ENCODE data around the gene LSM4. TPM values are rescaled to one million over a fixed set of nuclear protein-coding genes. Genes with fewer than 3 reads are reported as not detected.

Gene LSM4
- total RNA-seq, 4 donors from 2014 or later = 122 to 294 (median 193) TPM

GRCh38 chr19:18321734-18322102, 1.2 kb downstream of the LSM4 start:
- peak overlapping the region; percentile 91 to 97 (median 95) for H3K27ac ChIP-seq
- intact Hi-C loops (cut with DNase I; ENCODE audit: low total_unique reads) (loop anchor here (2.0 to 5.0 kb wide), 2 partner anchors 17 to 114 kb away; no protein-coding TSS in a partner anchor), in situ Hi-C loops (cut with MboI; ENCODE audit: low sequenced_read_pairs in 4 of 4) (loop anchor here in 2 of 4 donors (5.0 to 10.0 kb wide), 2 partner anchors 44 to 127 kb away; partner anchors contain the start of gene MPV17L2 (in 1 of the 2))
- H3K36me3 ChIP-seq = no peaks in the 10 kb centered on the region
- H3K4me3 ChIP-seq = peak overlapping the region; percentile 81 to 88 (median 82)
- no peaks in the 10 kb centered on the region for H3K9me3 ChIP-seq
- H3K4me1 ChIP-seq = peaks cover 40 to 45% of the 10 kb centered on the region in 2 donors
- no peak for DNase-seq
- TF ChIP-seq POLR2A (IDR thresholded peaks at IDR 0.05) (no peak), CTCF (IDR thresholded peaks at IDR 0.05 in 4 of 5, conservative IDR thresholded peaks at IDR 0.05 in 1 of 5) (no peak)
- ATAC-seq = no peak
- H3K27me3 ChIP-seq = no peaks in the 10 kb centered on the region

- Histone ChIP-seq H3K4me3 (no peak overlapping the region), H3K27ac (peak overlapping the region; percentile 45 to 97 (median 95)), H3K27me3 (no peaks in the 10 kb centered on the region), H3K9me3 (no peaks in the 10 kb centered on the region), H3K4me1 (peaks cover 40 to 45% of the 10 kb centered on the region in 2 donors), H3K36me3 (no peaks in the 10 kb centered on the region)
- in situ Hi-C loops (cut with MboI; ENCODE audit: low sequenced_read_pairs in 4 of 4) (loop anchor here in 2 of 4 donors (5.0 to 10.0 kb wide), 2 partner anchors 44 to 126 kb away; partner anchors contain the start of gene MPV17L2 (in 1 of the 2)), intact Hi-C loops (cut with DNase I; ENCODE audit: low total_unique reads) (loop anchor here (5.0 kb wide), 1 partner anchor 114 kb away; no protein-coding TSS in a partner anchor)
- DNase-seq = no peak
- no peak for ATAC-seq
- TF ChIP-seq CTCF (IDR thresholded peaks at IDR 0.05 in 4 of 5, conservative IDR thresholded peaks at IDR 0.05 in 1 of 5) (no peak), POLR2A (IDR thresholded peaks at IDR 0.05) (no peak)
These were observed 1.8 kb downstream of the LSM4 start for GRCh38 chr19:18320865-18321733.

- H3K4me1 ChIP-seq = peaks cover 40 to 45% of the 10 kb centered on the region in 2 donors
- peaks cover 0 to under 1% of the 10 kb centered on the region in 2 donors for H3K36me3 ChIP-seq
- in situ Hi-C loops (cut with MboI; ENCODE audit: low sequenced_read_pairs in 4 of 4) = loop anchor here in 2 of 4 donors (5.0 to 10.0 kb wide), 2 partner anchors 42 to 125 kb away; partner anchors contain the start of gene MPV17L2 (in 1 of the 2)
- H3K27ac ChIP-seq = peak overlapping the region in 3 of 4 donors; percentile 39 to 95 (median 72)
- no peak for DNase-seq
- intact Hi-C loops (cut with DNase I; ENCODE audit: low total_unique reads) = loop anchor here (5.0 kb wide), 1 partner anchor 112 kb away; no protein-coding TSS in a partner anchor
- H3K9me3 ChIP-seq = no peaks in the 10 kb centered on the region
- no peak for ATAC-seq
- no peak overlapping the region for H3K4me3 ChIP-seq
- H3K27me3 ChIP-seq = no peaks in the 10 kb centered on the region
- TF ChIP-seq CTCF (IDR thresholded peaks at IDR 0.05 in 4 of 5, conservative IDR thresholded peaks at IDR 0.05 in 1 of 5) (no peak), POLR2A (IDR thresholded peaks at IDR 0.05) (no peak)
These were observed 3.2 kb downstream of the LSM4 start for GRCh38 chr19:18319591-18320135.

GRCh38 chr19:18317961-18318800, 4.7 kb downstream of the LSM4 start:
- DNase-seq = no peak
- intact Hi-C loops (cut with DNase I; ENCODE audit: low total_unique reads) (no loop called here), in situ Hi-C loops (cut with MboI; ENCODE audit: low sequenced_read_pairs in 4 of 4) (no loop called here)
- Histone ChIP-seq H3K27ac (peak overlapping the region; percentile 40 to 95 (median 69)), H3K27me3 (no peaks in the 10 kb centered on the region), H3K36me3 (peaks cover 0 to 14% of the 10 kb centered on the region in 2 donors), H3K9me3 (no peaks in the 10 kb centered on the region), H3K4me3 (no peak overlapping the region), H3K4me1 (peaks cover 27 to 33% of the 10 kb centered on the region in 2 donors)
- no peak for ATAC-seq
- TF ChIP-seq POLR2A (IDR thresholded peaks at IDR 0.05) (no peak), CTCF (IDR thresholded peaks at IDR 0.05 in 4 of 5, conservative IDR thresholded peaks at IDR 0.05 in 1 of 5) (no peak)

Data from gastrocnemius medialis (tissue), 4 donors.